Choroid plexus epithelial cell (primary cell): ENCODE results near the gene ITPR2.

ENCODE experiments used
- DNase-seq: peaks from one replicate; pipeline ENCODE4 v3.0.0-alpha.2; 2010; ENCODE audit warnings: low read depth
- H3K4me3 ChIP-seq: 2 replicates; pipeline ENCODE4 v1.5.1; 2011; ENCODE audit warnings: low read depth, mild to moderate bottlenecking, control low read depth, low read length, moderate library complexity
- TF ChIP-seq, protein P1 (sequence below): conservative IDR thresholded peaks from 2 replicates; pipeline ENCODE4 v1.5.1; 2011; ENCODE audit warnings: low read depth, mild to moderate bottlenecking, control low read depth, inconsistent platforms, low read length, moderate library complexity

ITPR2 gene

DNA sequence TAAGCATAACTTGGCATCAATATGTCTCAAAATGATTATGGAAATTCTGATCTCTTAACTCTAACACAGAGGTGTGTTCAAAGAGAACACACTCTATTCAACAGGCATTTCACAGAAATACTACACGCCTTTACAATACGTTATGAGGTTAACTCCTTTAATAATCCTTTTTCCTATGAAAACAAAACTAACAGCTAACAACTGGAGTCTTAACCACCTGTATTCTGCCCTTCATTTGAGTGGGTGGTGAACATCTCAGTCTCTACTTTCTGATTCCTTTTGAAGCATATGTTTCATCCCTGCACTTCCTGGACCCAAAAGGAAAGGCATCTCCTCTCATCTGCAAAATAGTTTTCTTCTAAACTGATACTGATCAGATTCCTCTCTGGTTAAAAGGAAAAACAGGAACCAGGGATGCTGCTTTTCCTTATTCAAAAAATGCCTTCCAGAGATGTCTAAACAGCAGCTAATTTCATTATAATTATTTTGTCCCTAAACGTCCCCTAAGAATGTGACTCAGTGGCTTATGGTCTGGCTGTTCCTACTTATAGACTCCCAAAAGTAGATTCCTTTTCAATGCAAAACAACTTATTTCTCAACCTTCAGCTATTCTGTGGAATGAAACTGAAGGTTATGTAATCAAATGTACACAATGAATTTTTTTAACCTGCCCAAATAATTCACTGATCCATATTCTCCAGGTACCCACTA, 24.1 kb downstream of the ITPR2 start:
- no peak for DNase-seq
- TF ChIP-seq, protein P1, sequence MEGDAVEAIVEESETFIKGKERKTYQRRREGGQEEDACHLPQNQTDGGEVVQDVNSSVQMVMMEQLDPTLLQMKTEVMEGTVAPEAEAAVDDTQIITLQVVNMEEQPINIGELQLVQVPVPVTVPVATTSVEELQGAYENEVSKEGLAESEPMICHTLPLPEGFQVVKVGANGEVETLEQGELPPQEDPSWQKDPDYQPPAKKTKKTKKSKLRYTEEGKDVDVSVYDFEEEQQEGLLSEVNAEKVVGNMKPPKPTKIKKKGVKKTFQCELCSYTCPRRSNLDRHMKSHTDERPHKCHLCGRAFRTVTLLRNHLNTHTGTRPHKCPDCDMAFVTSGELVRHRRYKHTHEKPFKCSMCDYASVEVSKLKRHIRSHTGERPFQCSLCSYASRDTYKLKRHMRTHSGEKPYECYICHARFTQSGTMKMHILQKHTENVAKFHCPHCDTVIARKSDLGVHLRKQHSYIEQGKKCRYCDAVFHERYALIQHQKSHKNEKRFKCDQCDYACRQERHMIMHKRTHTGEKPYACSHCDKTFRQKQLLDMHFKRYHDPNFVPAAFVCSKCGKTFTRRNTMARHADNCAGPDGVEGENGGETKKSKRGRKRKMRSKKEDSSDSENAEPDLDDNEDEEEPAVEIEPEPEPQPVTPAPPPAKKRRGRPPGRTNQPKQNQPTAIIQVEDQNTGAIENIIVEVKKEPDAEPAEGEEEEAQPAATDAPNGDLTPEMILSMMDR = no peak
- no peak overlapping the region for H3K4me3 ChIP-seq

GRCh38 chr12:26807292-26807691, 25.7 kb downstream of the ITPR2 start:
- no peak overlapping the region for H3K4me3 ChIP-seq
- no peak for DNase-seq
- TF ChIP-seq, protein P1 = no peak

- TF ChIP-seq, protein P1 = no peak
- DNase-seq = no peak
- H3K4me3 ChIP-seq = no peak overlapping the region
Measured at GRCh38 chr12:26806556-26806955, 26.4 kb downstream of the ITPR2 start.

- H3K4me3 ChIP-seq = no peak overlapping the region
- TF ChIP-seq, protein P1 = no peak
- DNase-seq = no peak
Measured at GRCh38 chr12:26805401-26805971, 27.5 kb downstream of the ITPR2 start.

GRCh38 chr12:26803552-26803951, 29.4 kb downstream of the ITPR2 start:
- DNase-seq = peak; percentile 52
- H3K4me3 ChIP-seq = no peak overlapping the region
- TF ChIP-seq, protein P1 = no peak

DNA sequence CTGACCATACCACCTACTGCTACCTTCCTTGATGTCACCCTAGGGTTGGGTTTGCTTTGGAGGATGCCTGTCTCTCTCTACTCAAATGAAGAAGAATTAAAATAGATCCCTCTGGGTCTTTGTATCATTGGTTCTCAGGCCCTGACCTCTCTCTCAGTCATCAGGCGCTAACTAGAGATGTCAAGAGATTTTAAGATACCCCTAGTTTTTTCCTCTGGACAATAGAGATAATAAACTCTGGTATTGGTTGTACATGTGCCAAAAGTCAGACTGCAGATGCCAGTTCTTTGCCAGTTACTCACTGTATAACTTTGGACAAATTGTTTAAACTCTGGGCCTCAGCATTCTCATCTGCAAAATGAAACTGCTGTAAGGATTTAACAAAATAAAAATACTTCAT, 31.5 kb downstream of the ITPR2 start:
- no peak overlapping the region for H3K4me3 ChIP-seq
- DNase-seq = no peak
- TF ChIP-seq, protein P1 = no peak

DNA sequence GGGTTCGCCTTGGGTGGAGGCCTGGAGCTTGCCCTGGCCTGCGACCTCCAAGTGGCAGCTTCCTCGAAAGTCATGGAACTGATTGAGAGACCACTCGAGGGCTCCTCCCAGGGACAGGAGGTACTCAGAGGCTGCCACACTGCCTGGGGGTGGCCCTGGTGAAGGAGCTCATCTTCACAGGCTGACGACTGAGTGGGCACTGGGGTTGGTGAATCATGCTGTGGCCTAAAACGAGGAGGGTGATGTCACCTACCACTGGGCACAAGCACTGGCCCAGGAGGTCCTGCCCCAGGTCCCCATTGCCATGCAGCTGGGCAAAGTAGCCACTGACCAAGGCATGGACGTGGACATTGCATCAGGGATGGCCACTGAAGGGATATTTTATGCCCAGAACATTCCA, 32.1 kb downstream of the ITPR2 start:
- TF ChIP-seq, protein P1 = no peak
- H3K4me3 ChIP-seq = no peak overlapping the region
- no peak for DNase-seq
